Neural progenitor cell (in vitro differentiated cells): Measurements from ENCODE around the gene ARNT2. TPM values are rescaled to one million over a fixed set of nuclear protein-coding genes. Genes with fewer than 3 reads are reported as not detected.

Experiments
- DNase-seq: peaks from one replicate; pipeline ENCODE4 v3.0.0-alpha.2; 2016; ENCODE audit warnings: low spot score
- H2AFZ ChIP-seq: fragments of 200-600 bp; sonication (generic); replicated peaks from 2 replicates; pipeline ENCODE4 v1.6.1; 2016; ENCODE audit warnings: antibody characterized with exemption
- H3F3A ChIP-seq: fragments of 200-600 bp; sonication (generic); 2 replicates; pipeline ENCODE4 v1.6.1; 2016; ENCODE audit warnings: antibody characterized with exemption, low read depth
- H3K27ac ChIP-seq: fragments of 200-600 bp; sonication (generic); 2 replicates; pipeline ENCODE4 v1.5.1; 2016; ENCODE audit warnings: mild to moderate bottlenecking
- H3K27me3 ChIP-seq: fragments of 200-600 bp; sonication (generic); 2 replicates; pipeline ENCODE4 v1.6.1; 2016; ENCODE audit warnings: mild to moderate bottlenecking, moderate library complexity
- H3K36me3 ChIP-seq: fragments of 200-600 bp; sonication (generic); 2 replicates; pipeline ENCODE4 v1.5.1; 2016
- H3K4me1 ChIP-seq: fragments of 200-600 bp; sonication (generic); 2 replicates; pipeline ENCODE4 v1.6.1; 2016; ENCODE audit warnings: mixed run types
- H3K4me2 ChIP-seq: fragments of 200-600 bp; sonication (generic); 2 replicates; pipeline ENCODE4 v1.6.1; 2016
- H3K4me3 ChIP-seq: fragments of 200-600 bp; sonication (generic); 2 replicates; pipeline ENCODE4 v1.5.1; 2016
- H3K79me2 ChIP-seq: fragments of 200-600 bp; sonication (generic); 2 replicates; pipeline ENCODE4 v1.6.1; 2016; ENCODE audit warnings: low read depth
- H3K9ac ChIP-seq: fragments of 200-600 bp; sonication (generic); 2 replicates; pipeline ENCODE4 v1.6.1; 2016
- H3K9me3 ChIP-seq: fragments of 200-600 bp; sonication (generic); 2 replicates; pipeline ENCODE4 v1.5.1; 2016; ENCODE audit warnings: low read depth
- H4K20me1 ChIP-seq: fragments of 200-600 bp; sonication (generic); 2 replicates; pipeline ENCODE4 v1.6.1; 2016; ENCODE audit warnings: low read depth
- H3K27ac Mint-ChIP-seq: 3 replicates; pipeline ENCODE4 v1.8.0; 2021; ENCODE audit warnings: mixed read lengths
- H3K27me3 Mint-ChIP-seq: 2 replicates; pipeline ENCODE4 v1.8.0; 2022; ENCODE audit warnings: low read depth, mild to moderate bottlenecking, inconsistent platforms, moderate library complexity, mixed read lengths; ENCODE audit not compliant: insufficient read depth
- H3K36me3 Mint-ChIP-seq: 3 replicates; pipeline ENCODE4 v1.8.0; 2021; ENCODE audit warnings: mixed read lengths
- H3K4me1 Mint-ChIP-seq: 3 replicates; pipeline ENCODE4 v1.8.0; 2021; ENCODE audit warnings: mixed read lengths
- H3K4me3 Mint-ChIP-seq: 3 replicates; pipeline ENCODE4 v1.8.0; 2021; ENCODE audit warnings: mild to moderate bottlenecking, moderate library complexity, mixed read lengths
- H3K9me3 Mint-ChIP-seq: 3 replicates; pipeline ENCODE4 v1.8.0; 2020; ENCODE audit warnings: mixed read lengths
- EZH2 ChIP-seq: fragments of 200-600 bp; sonication (generic); IDR thresholded peaks from 2 replicates; pipeline ENCODE4 v1.6.1; 2017; ENCODE audit warnings: antibody characterized with exemption, mild to moderate bottlenecking, moderate library complexity
- EZH2phosphoT487 ChIP-seq: fragments of 200-600 bp; sonication (generic); IDR thresholded peaks from 2 replicates; pipeline ENCODE4 v1.6.1; 2017; ENCODE audit warnings: antibody characterized with exemption
- total RNA-seq: library from RNA; depleted of rRNA; stranded (reverse); fragments of >200 nt; gene quantifications from 2 replicates; pipeline ENCODE4 v1.2.3, GENCODE V29; 2015; ENCODE audit warnings: low replicate concordance
- TF ChIP-seq, protein P1 (sequence below): fragments of 200-600 bp; sonication (generic); IDR thresholded peaks from 2 replicates; pipeline ENCODE4 v1.5.1; 2017; ENCODE audit warnings: antibody characterized with exemption, mild to moderate bottlenecking

ARNT2 gene
- total RNA-seq, 1 donor from 2014 or later: 15.7 TPM

DNA sequence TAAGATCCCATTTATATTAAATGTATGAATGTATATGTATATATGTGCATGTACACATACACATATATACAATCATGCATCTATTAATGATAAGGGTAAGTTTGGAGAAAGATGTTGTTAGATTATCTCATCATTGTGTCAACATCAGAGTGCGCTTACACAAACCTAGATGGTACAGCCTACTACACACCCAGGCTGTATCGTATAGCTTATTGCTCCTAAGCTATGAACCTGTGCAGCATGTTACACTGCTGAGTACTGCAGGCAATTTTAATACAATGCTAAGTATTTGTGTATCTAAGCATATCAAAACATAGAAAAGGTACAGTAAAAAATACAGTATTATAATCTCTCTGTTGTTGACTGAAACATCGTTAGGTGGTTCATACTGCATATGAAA is 233.6 kb downstream of the ARNT2 start:
- Histone ChIP-seq H3F3A (no peaks in the 10 kb centered on the region), H3K9me3 (no peaks in the 10 kb centered on the region), H3K4me2 (no peak overlapping the region), H3K27me3 (no peaks in the 10 kb centered on the region), H4K20me1 (no peaks in the 10 kb centered on the region), H3K27ac (no peak overlapping the region), H3K79me2 (no peaks in the 10 kb centered on the region), H3K36me3 (no peaks in the 10 kb centered on the region), H3K4me3 (no peak overlapping the region), H3K9ac (no peak overlapping the region), H2AFZ (no peak overlapping the region), H3K4me1 (no peaks in the 10 kb centered on the region)
- Mint-ChIP-seq H3K4me1 (no peaks in the 10 kb centered on the region), H3K36me3 (no peaks in the 10 kb centered on the region), H3K27ac (no peak overlapping the region), H3K9me3 (peaks cover 13% of the 10 kb centered on the region), H3K27me3 (peaks cover 5% of the 10 kb centered on the region), H3K4me3 (no peak overlapping the region)
- no peak for TF ChIP-seq EZH2
- TF ChIP-seq EZH2phosphoT487: no peak
- TF ChIP-seq, protein P1, sequence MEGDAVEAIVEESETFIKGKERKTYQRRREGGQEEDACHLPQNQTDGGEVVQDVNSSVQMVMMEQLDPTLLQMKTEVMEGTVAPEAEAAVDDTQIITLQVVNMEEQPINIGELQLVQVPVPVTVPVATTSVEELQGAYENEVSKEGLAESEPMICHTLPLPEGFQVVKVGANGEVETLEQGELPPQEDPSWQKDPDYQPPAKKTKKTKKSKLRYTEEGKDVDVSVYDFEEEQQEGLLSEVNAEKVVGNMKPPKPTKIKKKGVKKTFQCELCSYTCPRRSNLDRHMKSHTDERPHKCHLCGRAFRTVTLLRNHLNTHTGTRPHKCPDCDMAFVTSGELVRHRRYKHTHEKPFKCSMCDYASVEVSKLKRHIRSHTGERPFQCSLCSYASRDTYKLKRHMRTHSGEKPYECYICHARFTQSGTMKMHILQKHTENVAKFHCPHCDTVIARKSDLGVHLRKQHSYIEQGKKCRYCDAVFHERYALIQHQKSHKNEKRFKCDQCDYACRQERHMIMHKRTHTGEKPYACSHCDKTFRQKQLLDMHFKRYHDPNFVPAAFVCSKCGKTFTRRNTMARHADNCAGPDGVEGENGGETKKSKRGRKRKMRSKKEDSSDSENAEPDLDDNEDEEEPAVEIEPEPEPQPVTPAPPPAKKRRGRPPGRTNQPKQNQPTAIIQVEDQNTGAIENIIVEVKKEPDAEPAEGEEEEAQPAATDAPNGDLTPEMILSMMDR: no peak
- no peak for DNase-seq

DNA sequence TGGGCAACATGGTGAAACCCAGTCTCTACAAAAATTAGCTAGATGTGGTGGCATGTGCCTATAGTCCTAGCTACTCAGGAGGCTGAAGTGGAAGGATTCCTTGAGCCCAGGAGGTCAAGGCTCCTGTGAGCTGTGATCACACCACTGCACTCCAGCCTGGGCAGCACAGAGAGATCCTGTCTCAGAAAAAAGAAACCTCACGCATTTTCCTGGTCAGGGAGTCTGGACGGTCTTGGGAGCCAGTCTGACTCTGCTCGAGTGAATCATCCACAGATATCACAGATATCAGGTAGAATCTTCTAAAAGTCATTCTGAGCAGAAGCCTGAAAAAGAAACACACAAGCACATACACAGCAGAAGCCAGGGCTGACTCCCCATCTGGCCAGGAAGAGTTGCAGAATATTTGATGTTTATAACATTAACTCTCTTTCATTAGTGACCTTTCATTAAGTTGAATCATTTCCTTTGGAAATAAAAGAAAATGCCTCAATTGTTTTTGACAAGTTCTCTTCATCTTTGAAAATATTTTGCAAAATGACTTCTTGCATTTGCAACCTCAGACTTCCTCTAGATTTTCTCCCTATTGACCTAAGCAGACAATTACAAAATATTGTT is 234.5 kb downstream of the ARNT2 start:
- Mint-ChIP-seq H3K4me3 (no peak overlapping the region), H3K36me3 (no peaks in the 10 kb centered on the region), H3K4me1 (no peaks in the 10 kb centered on the region), H3K27ac (no peak overlapping the region), H3K27me3 (peaks cover 5% of the 10 kb centered on the region), H3K9me3 (peaks cover 13% of the 10 kb centered on the region)
- Histone ChIP-seq H3K9ac (no peak overlapping the region), H3K4me2 (no peak overlapping the region), H3K9me3 (no peaks in the 10 kb centered on the region), H3F3A (no peaks in the 10 kb centered on the region), H2AFZ (no peak overlapping the region), H3K79me2 (no peaks in the 10 kb centered on the region), H3K27me3 (no peaks in the 10 kb centered on the region), H3K27ac (no peak overlapping the region), H3K4me3 (no peak overlapping the region), H3K4me1 (no peaks in the 10 kb centered on the region), H3K36me3 (no peaks in the 10 kb centered on the region), H4K20me1 (no peaks in the 10 kb centered on the region)
- DNase-seq: no peak
- no peak for TF ChIP-seq EZH2

DNA sequence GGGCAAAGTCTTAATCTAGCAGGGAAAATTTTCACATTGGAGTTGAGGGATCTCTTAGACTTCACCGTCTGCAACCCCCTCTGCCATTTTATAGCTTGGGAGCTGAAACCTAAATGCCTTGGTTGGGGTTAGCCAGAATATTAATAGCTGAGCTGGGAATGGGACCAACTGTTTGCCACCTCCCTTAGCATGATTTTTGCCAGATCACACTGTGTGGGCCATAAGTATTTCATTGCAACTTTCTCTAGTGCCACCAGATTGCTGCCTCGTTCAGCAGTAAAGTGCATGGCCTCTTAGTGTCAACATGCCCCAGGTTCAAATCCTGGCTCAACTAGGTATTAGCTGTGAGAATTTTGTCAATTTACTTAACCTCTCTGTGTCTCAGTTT is 235.0 kb downstream of the ARNT2 start:
- no peaks in the 10 kb centered on the region for H3K36me3 Mint-ChIP-seq
- H3K27ac ChIP-seq: no peak overlapping the region
- H4K20me1 ChIP-seq: no peaks in the 10 kb centered on the region
- no peak overlapping the region for H3K9ac ChIP-seq
- no peaks in the 10 kb centered on the region for H3F3A ChIP-seq
- no peaks in the 10 kb centered on the region for H3K4me1 Mint-ChIP-seq
- no peaks in the 10 kb centered on the region for H3K27me3 ChIP-seq
- TF ChIP-seq EZH2phosphoT487 (no peak), EZH2 (no peak)
- TF ChIP-seq, protein P1: no peak
- H3K9me3 Mint-ChIP-seq: peaks cover 13% of the 10 kb centered on the region
- no peak overlapping the region for H2AFZ ChIP-seq
- H3K36me3 ChIP-seq: no peaks in the 10 kb centered on the region
- H3K4me2 ChIP-seq: no peak overlapping the region
- no peak overlapping the region for H3K27ac Mint-ChIP-seq
- no peaks in the 10 kb centered on the region for H3K9me3 ChIP-seq
- DNase-seq: no peak
- no peaks in the 10 kb centered on the region for H3K4me1 ChIP-seq
- peaks cover 5% of the 10 kb centered on the region for H3K27me3 Mint-ChIP-seq
- H3K4me3 ChIP-seq: no peak overlapping the region
- no peaks in the 10 kb centered on the region for H3K79me2 ChIP-seq
- no peak overlapping the region for H3K4me3 Mint-ChIP-seq

DNA sequence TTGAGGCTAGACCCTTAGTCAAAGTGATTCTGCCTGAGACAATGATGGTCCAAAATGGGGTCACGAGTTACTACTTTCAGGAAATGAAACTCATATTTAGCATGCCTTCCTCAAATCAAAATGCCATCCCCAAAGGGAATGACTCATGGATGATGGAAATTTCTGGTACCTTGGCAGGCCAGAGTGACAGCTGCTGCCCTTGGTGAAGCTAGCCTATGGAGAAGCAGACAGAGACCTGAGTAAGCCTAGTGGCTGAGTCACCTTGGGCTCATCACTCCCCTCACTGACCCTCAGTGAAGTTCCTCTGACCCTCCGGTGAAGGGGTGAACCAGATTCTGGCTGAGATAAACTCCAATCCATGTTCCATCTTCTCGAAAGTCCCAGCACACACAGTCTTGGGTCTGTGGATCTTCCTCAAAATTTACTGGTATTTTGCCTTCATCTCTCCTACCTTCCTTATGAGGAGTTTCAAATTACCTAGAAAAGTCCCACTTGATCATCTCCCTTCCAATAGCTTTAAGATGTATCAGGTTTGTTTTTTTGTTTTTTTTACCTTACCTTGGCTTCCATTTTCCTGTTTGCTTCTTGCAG is 236.4 kb downstream of the ARNT2 start:
- no peak overlapping the region for H2AFZ ChIP-seq
- H3K79me2 ChIP-seq: no peaks in the 10 kb centered on the region
- no peak for DNase-seq
- H3K4me3 Mint-ChIP-seq: no peak overlapping the region
- H3K4me2 ChIP-seq: no peak overlapping the region
- H3K27ac ChIP-seq: no peak overlapping the region
- no peaks in the 10 kb centered on the region for H3K4me1 ChIP-seq
- no peaks in the 10 kb centered on the region for H3K9me3 ChIP-seq
- H3K9ac ChIP-seq: no peak overlapping the region
- no peak overlapping the region for H3K27ac Mint-ChIP-seq
- H3K9me3 Mint-ChIP-seq: peaks cover 13% of the 10 kb centered on the region
- H3K36me3 ChIP-seq: no peaks in the 10 kb centered on the region
- no peaks in the 10 kb centered on the region for H3F3A ChIP-seq
- no peaks in the 10 kb centered on the region for H3K36me3 Mint-ChIP-seq
- H3K4me1 Mint-ChIP-seq: no peaks in the 10 kb centered on the region
- H3K27me3 Mint-ChIP-seq: peaks cover 5% of the 10 kb centered on the region
- no peak overlapping the region for H3K4me3 ChIP-seq
- no peaks in the 10 kb centered on the region for H3K27me3 ChIP-seq
- TF ChIP-seq, protein P1: no peak
- no peak for TF ChIP-seq EZH2phosphoT487
- no peak for TF ChIP-seq EZH2
- no peaks in the 10 kb centered on the region for H4K20me1 ChIP-seq
